Mammary epithelial cell (primary cell): ENCODE measurements around the gene NEIL3.

ENCODE experiments used
- CTCF ChIP-seq, 2 donors: IDR thresholded peaks in 1 of 2; conservative IDR thresholded peaks in 1 of 2; 2 replicates each; pipeline ENCODE4 v1.5.1; 2011 to 2012; ENCODE audit warnings: inconsistent platforms in 2 of 2, low read length in 2 of 2, mild to moderate bottlenecking in 2 of 2, control low read depth in 1 of 2, low read depth in 1 of 2; ENCODE audit not compliant: insufficient read depth in 1 of 2; ENCODE audit errors: extremely low read depth in 1 of 2
- EZH2 ChIP-seq: IDR thresholded peaks from 2 replicates; pipeline ENCODE4 v1.6.1; 2012; ENCODE audit warnings: low read length, inconsistent platforms, borderline replicate concordance

DNA sequence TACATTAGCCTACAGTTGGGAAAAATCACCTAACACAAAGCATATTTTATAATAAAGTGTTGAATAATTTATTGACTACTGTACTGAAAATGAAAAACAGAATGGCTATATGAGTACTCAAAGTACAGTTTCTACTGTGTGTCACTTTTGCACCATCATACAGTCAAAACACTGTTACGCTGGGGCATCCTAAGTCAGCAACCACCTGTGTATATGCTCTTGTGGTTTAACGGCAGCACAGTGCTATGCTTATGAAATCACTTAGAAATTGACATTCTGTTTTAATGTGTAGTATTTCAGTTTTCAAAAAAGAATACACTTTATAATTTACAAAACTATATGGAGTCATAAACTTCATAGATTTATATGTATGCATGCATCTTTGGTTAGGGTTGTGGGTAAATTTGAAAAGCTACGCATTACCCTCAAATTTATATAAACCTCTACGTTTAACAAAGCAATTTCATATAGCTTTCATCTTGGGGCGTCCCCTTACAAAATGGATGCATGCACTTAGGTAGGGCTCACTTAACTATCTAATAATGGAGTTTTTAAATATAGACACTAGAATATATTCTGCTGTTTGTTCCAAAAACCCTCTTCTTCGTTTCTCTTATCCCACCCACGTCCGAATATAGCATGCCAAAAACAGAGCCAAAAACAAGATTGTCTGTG is 690 bp upstream of the NEIL3 start:
- TF ChIP-seq CTCF (conservative IDR thresholded peaks at IDR 0.05 in 1 of 2, IDR thresholded peaks at IDR 0.05 in 1 of 2; ENCODE audit: extremely low read depth in 1 of 2, insufficient read depth in 1 of 2, low read depth in 1 of 2, low read length in 2 of 2) (no peak), EZH2 (no peak)
